Fibroblast of lung (primary cell): ENCODE measurements around the gene SPARC. TPM values are rescaled to one million over a fixed set of nuclear protein-coding genes. Genes with fewer than 3 reads are reported as not detected.

Source experiments
- DNase-seq, 2 donors: peaks; one replicate each; pipeline versions ENCODE4 v3.0.0 to v3.0.0-alpha.2; 2010; ENCODE audit warnings: low read depth in 2 of 2
- H2AFZ ChIP-seq: 2 replicates; pipeline ENCODE4 v1.5.1; 2012; ENCODE audit warnings: low read length, control low read depth, inconsistent platforms
- H3K27ac ChIP-seq: 2 replicates; pipeline ENCODE4 v1.5.1; 2011; ENCODE audit warnings: low read length, control low read depth; ENCODE audit not compliant: insufficient read depth
- H3K27me3 ChIP-seq: 2 replicates; pipeline ENCODE4 v1.5.1; 2011; ENCODE audit warnings: mild to moderate bottlenecking, low read length; ENCODE audit not compliant: control insufficient read depth, insufficient read depth
- H3K36me3 ChIP-seq: 2 replicates; pipeline ENCODE4 v1.5.1; 2011; ENCODE audit warnings: low read length; ENCODE audit not compliant: control insufficient read depth, insufficient read depth
- H3K4me1 ChIP-seq: 2 replicates; pipeline ENCODE4 v1.5.1; 2011; ENCODE audit warnings: low read length; ENCODE audit not compliant: control insufficient read depth, insufficient read depth; ENCODE audit errors: extremely low read depth
- H3K4me2 ChIP-seq: 2 replicates; pipeline ENCODE4 v1.5.1; 2011; ENCODE audit warnings: low read length, control low read depth; ENCODE audit not compliant: insufficient read depth; ENCODE audit errors: extremely low read depth
- H3K4me3 ChIP-seq, 4 experiments: fragments of 200-600 bp in 1 of 4; sonication (generic) in 1 of 4; replicated peaks in 1 of 4; 2 replicates each; pipeline ENCODE4 v1.5.1; 2011 to 2016; ENCODE audit warnings: low read length in 4 of 4, low read depth in 3 of 4, mild to moderate bottlenecking in 3 of 4, control low read depth in 2 of 4, inconsistent platforms in 1 of 4, mixed read lengths in 1 of 4; ENCODE audit not compliant: insufficient read depth in 1 of 4; ENCODE audit errors: control extremely low read depth in 1 of 4
- H3K79me2 ChIP-seq: 2 replicates; pipeline ENCODE4 v1.5.1; 2012; ENCODE audit warnings: mild to moderate bottlenecking, low read length, inconsistent platforms; ENCODE audit not compliant: control insufficient read depth, insufficient read depth
- H3K9ac ChIP-seq: 2 replicates; pipeline ENCODE4 v1.5.1; 2011; ENCODE audit warnings: mild to moderate bottlenecking, low read length, control low read depth; ENCODE audit not compliant: insufficient read depth
- H3K9me3 ChIP-seq: 2 replicates; pipeline ENCODE4 v1.5.1; 2012; ENCODE audit warnings: low read depth, low read length; ENCODE audit not compliant: control insufficient read depth, insufficient read depth
- H4K20me1 ChIP-seq: 2 replicates; pipeline ENCODE4 v1.5.1; 2011; ENCODE audit warnings: low read length; ENCODE audit not compliant: control insufficient read depth, insufficient read depth; ENCODE audit errors: extremely low read depth
- EZH2 ChIP-seq: IDR thresholded peaks from 2 replicates; pipeline ENCODE4 v1.5.1; 2012; ENCODE audit warnings: low read length, control low read depth, mild to moderate bottlenecking; ENCODE audit errors: missing control alignments
- polyA plus RNA-seq, 2 donors: library from polyadenylated mRNA; depleted of rRNA in 1 of 2; stranded (reverse) in 1 of 2; unstranded in 1 of 2; fragments of >200 nt; gene quantifications; 2 replicates each; pipeline ENCODE4 v1.2.1, GENCODE V29; 2011 to 2012; ENCODE audit warnings: missing spikeins in 1 of 2
- total RNA-seq: library from RNA; depleted of rRNA; stranded (reverse); fragments of >200 nt; gene quantifications from 2 replicates; pipeline ENCODE4 v1.2.1, GENCODE V29; 2014
- TF ChIP-seq, protein P1 (sequence below), 2 donors: IDR thresholded peaks in 1 of 2; conservative IDR thresholded peaks in 1 of 2; 1 replicate in 1 of 2; 2 replicates in 1 of 2; pipeline ENCODE4 v1.5.1; 2011 to 2012; ENCODE audit warnings: low read length in 2 of 2, control low read depth in 1 of 2, inconsistent platforms in 1 of 2, low read depth in 1 of 2, mild to moderate bottlenecking in 1 of 2

SPARC gene
- total and polyA plus RNA-seq, 2 donors (not counting 1 experiment from before 2014, with no cell fraction given) = 408 to 6,513 TPM

DNA sequence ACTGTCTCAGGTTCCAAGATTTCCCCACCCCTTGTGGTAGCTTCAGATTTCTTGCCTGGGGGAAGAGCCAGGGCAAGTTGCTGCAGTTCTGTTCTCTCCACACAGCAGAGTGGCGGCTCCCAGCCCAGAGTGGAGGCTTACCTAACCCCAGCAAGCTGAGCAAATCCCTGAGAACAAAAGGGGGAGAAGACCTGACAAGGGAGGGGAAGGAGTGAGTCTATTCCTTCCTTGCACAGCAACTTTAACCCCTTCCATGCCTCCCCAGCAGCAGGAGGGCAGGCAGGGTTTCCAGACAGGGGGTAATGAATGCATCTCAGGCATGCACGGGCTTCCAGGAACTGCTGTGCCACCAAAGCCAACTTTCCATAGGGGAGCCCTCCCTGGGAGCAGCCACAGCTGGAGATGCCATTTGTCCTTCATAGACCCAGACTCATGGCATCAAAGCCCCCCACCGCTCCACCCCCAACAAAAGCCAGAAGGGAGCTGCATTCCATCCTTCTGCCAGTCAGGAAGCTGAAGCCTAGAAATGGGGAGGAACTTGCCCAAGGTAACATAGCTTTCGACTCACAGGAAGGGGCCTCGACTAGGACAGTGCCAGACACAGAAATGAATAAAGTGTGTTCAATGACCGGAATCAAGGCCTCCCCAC is 66.8 kb downstream of the SPARC start:
- Histone ChIP-seq H3K4me1 (no peaks in the 10 kb centered on the region), H3K4me2 (no peak overlapping the region), H2AFZ (no peak overlapping the region), H3K79me2 (no peaks in the 10 kb centered on the region), H3K27ac (no peak overlapping the region), H3K4me3 (no peak overlapping the region), H3K36me3 (no peaks in the 10 kb centered on the region), H4K20me1 (no peaks in the 10 kb centered on the region), H3K27me3 (no peaks in the 10 kb centered on the region), H3K9ac (no peak overlapping the region), H3K9me3 (no peaks in the 10 kb centered on the region)
- no peak for TF ChIP-seq EZH2
- TF ChIP-seq, protein P1, sequence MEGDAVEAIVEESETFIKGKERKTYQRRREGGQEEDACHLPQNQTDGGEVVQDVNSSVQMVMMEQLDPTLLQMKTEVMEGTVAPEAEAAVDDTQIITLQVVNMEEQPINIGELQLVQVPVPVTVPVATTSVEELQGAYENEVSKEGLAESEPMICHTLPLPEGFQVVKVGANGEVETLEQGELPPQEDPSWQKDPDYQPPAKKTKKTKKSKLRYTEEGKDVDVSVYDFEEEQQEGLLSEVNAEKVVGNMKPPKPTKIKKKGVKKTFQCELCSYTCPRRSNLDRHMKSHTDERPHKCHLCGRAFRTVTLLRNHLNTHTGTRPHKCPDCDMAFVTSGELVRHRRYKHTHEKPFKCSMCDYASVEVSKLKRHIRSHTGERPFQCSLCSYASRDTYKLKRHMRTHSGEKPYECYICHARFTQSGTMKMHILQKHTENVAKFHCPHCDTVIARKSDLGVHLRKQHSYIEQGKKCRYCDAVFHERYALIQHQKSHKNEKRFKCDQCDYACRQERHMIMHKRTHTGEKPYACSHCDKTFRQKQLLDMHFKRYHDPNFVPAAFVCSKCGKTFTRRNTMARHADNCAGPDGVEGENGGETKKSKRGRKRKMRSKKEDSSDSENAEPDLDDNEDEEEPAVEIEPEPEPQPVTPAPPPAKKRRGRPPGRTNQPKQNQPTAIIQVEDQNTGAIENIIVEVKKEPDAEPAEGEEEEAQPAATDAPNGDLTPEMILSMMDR (conservative IDR thresholded peaks at IDR 0.05 in 1 of 2, IDR thresholded peaks at IDR 0.05 in 1 of 2; ENCODE audit: low read depth in 1 of 2, low read length in 2 of 2) = no peak
- DNase-seq = no peak

DNA sequence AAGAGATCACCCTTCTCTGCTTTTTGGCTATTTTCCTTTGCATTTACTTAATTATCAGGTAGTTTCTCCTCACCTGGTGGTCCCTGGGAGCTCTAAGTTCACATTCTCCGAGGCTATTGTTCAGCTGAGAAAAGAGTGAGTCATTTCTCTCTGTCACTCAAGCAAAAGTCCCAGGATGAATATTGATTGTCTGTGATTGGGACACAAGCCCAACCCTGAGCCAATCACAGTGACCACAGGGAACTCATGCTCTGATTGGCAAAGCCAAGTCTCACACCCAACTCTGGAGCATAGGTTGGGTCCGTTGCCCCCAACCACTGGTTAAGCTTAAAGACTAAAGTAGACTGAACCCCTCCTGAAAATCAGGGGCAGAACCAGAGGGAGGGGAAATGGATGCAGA is 67.8 kb downstream of the SPARC start:
- Histone ChIP-seq H3K36me3 (no peaks in the 10 kb centered on the region), H3K9ac (no peak overlapping the region), H3K27ac (no peak overlapping the region), H3K79me2 (no peaks in the 10 kb centered on the region), H3K4me1 (no peaks in the 10 kb centered on the region), H2AFZ (no peak overlapping the region), H3K4me2 (no peak overlapping the region), H3K27me3 (no peaks in the 10 kb centered on the region), H3K9me3 (no peaks in the 10 kb centered on the region), H3K4me3 (no peak overlapping the region), H4K20me1 (no peaks in the 10 kb centered on the region)
- TF ChIP-seq, protein P1 (conservative IDR thresholded peaks at IDR 0.05 in 1 of 2, IDR thresholded peaks at IDR 0.05 in 1 of 2; ENCODE audit: low read depth in 1 of 2, low read length in 2 of 2) = no peak
- no peak for TF ChIP-seq EZH2
- no peak for DNase-seq

DNA sequence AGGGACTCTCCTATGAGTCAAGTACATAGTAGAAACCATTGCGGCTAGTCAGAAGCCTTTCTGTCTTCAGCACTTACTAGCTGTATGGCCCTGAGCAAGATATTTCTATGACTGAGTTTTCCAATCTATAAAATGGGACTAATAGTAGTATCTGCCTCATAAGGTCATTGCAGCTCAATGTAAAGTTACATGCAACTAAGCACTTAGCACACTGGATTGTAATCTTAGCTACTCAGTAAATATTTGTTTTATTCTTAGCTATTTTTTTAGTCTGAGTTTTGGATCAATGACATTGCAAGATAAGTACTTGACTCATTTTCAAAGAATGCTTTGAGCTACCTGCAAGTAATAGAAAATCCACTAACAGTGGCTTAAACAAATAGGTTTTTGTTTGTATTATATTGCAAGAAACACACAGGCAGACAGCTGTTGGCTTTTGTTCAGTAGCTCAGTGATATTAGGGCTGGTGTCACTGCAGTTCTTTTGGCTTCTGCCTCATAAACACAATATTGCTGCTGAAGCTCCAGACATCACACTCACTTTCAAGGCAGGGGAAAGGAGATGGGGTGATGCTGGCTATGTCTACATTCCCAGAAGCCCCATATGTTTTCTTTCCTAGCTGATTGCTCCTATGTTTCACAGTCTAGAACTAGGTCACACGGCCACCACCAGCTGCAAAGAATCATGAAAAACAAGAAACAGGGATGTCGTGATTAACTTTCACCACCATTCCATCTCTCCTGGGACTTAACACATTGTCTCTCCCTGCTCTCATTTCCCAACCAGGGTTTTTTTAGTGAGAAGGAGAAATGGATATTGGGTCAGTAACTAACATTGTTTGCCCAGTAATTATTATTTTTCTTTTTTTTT is 68.6 kb downstream of the SPARC start:
- no peak overlapping the region for H2AFZ ChIP-seq
- no peaks in the 10 kb centered on the region for H4K20me1 ChIP-seq
- H3K9ac ChIP-seq = no peak overlapping the region

More for the DNA sequence above, 68.6 kb downstream of the SPARC start:
- TF ChIP-seq, protein P1 (conservative IDR thresholded peaks at IDR 0.05 in 1 of 2, IDR thresholded peaks at IDR 0.05 in 1 of 2; ENCODE audit: low read depth in 1 of 2, low read length in 2 of 2) = no peak
- TF ChIP-seq EZH2 = no peak
- no peaks in the 10 kb centered on the region for H3K4me1 ChIP-seq
- no peak overlapping the region for H3K27ac ChIP-seq
- no peaks in the 10 kb centered on the region for H3K36me3 ChIP-seq
- no peaks in the 10 kb centered on the region for H3K9me3 ChIP-seq
- H3K4me3 ChIP-seq = no peak overlapping the region
- no peaks in the 10 kb centered on the region for H3K27me3 ChIP-seq
- H3K79me2 ChIP-seq = no peaks in the 10 kb centered on the region
- DNase-seq = no peak
- no peak overlapping the region for H3K4me2 ChIP-seq
